GM19438 (cell line): ENCODE measurements around the gene JAZF1.
"Not testable (repeated sequence)": the region's sequence is repeated elsewhere in the genome, so short reads cannot be mapped to it uniquely, and the experiment has no call there.

Experiments used
- ATAC-seq: cut with Tn5 transposase; IDR thresholded peaks from one replicate; pipeline ENCODE4 v1.9.1; 2021; ENCODE audit warnings: low read depth; ENCODE audit not compliant: unreplicated experiment

JAZF1 gene

GRCh38 chr7:28018020-28018419 lies 162.6 kb downstream of the JAZF1 start:
- ATAC-seq: no peak

- ATAC-seq: no peak
Observed at GRCh38 chr7:28017372-28017771, 163.2 kb downstream of the JAZF1 start.

DNA sequence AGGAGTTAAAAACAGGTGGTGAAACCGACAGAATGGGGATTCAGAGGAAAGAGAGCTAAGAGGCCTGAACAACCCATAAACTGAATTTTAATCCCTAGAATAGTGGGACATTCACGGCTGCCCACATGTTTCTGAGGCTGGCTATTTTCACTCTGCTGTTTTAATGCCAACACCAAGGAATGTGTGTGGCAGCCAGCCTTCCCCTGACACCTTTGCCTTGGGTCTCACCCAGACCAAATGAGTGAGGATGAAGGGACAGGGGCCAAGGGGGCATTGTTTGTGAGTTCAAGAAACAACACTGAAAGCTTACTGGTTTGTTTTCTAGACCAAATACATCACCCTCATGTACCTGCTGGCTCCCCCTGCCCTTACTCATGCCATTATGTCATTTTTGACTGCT lies 164.3 kb downstream of the JAZF1 start:
- no peak for ATAC-seq

- no peak for ATAC-seq
Observed at GRCh38 chr7:28015169-28015568, 165.4 kb downstream of the JAZF1 start.

GRCh38 chr7:28014340-28014739 lies 166.3 kb downstream of the JAZF1 start:
- not testable (repeated sequence) for ATAC-seq

GRCh38 chr7:28013441-28013840 lies 167.2 kb downstream of the JAZF1 start:
- no peak for ATAC-seq

DNA sequence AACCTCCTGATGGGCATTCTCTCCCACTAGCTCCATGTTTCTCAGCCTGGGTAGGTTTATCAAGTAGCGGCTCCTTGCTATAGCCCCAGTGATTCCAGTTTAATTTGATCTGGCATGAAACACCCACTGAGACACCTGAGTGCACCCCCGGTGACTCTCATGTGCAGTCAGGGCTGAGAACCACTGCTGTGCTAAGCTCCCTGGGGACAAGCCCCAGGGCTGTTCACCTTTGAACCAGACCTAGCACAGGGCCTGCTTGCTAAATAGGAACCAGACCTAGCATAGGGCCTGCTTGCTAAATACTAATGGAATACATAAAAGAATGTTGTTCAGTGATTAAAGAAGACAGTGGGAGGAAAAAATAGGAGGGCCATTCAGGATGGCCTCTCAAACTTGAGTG lies 167.6 kb downstream of the JAZF1 start:
- no peak for ATAC-seq

DNA sequence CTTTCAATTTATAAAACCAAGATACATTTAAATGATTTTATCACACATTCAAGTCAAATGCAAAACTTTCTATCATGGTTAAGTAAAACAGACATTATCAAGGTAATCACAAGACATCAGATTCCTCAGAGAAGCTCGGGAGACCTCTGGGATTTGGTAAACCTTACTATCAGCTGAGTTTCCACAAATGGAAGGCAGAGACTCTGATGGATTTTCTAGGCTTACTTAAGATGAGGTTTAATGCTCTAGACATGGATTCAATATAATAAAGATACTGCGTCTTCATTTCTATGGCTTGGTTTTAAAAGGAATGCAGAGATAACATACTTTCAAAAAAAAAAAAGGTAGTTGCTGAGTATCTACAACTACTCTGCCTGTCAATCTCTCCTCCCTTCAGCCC lies 171.7 kb downstream of the JAZF1 start:
- ATAC-seq: no peak

- no peak for ATAC-seq
Observed at GRCh38 chr7:28008171-28008570, 172.4 kb downstream of the JAZF1 start.

GRCh38 chr7:28006491-28006890 lies 174.1 kb downstream of the JAZF1 start:
- ATAC-seq: no peak

DNA sequence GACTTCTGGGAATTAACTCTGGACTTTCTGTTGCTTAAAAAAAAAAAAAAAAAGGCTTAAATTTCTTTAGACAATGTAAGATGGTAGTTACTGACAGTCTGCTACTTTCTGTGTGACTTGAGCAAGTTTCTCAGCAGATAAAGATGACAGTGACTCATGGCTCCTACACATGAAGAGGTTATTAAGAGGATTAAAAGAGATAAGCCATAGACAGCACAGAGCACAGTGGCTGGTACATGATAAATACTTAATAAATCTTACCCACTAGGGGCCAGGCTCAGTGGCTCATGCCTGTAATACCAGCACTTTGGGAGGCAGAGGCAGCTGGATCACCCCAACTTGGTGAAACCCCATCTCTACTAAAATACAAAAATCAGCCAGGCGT lies 174.8 kb downstream of the JAZF1 start:
- no peak for ATAC-seq

GRCh38 chr7:28005075-28005846 lies 175.3 kb downstream of the JAZF1 start:
- ATAC-seq: no peak

DNA sequence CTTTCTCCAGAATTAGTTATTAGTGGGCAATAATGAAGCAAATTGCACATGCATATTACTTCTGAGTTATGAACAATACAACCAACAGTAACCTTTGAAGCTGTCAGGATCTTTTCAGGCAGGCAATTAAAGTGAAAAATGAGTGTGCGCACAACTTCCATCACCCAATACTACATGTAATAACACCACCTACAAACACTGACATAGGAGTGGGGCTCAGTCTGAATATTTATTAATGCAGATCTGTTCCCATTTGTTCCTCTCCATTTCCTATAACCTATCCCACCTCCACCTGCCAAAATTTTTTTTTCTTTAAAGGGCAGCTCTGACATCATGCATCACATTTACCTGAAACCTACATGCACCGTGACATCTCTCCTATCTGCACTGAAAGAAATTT lies 177.2 kb downstream of the JAZF1 start:
- ATAC-seq: no peak

DNA sequence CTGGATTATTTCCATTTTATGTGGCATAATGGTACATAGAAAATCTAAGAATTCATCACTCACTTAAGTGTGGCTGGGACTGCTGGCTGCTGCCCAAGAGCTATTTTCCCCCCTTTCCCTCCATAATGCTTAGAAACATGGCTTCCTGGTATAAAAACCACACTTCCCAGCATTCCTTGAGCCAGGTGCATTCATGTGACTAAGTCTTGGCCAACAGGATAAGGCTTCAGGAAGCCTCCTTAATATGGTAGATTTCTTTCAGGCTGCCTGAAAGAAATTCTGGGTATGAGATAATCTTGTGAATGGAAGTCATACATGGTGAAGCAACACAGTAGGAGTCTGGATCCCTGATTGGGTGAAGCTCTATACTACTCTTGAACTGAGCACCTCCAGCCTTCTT lies 178.0 kb downstream of the JAZF1 start:
- no peak for ATAC-seq

GRCh38 chr7:28001896-28002295 lies 178.7 kb downstream of the JAZF1 start:
- no peak for ATAC-seq

GRCh38 chr7:27999829-28000228 lies 180.8 kb downstream of the JAZF1 start:
- no peak for ATAC-seq

DNA sequence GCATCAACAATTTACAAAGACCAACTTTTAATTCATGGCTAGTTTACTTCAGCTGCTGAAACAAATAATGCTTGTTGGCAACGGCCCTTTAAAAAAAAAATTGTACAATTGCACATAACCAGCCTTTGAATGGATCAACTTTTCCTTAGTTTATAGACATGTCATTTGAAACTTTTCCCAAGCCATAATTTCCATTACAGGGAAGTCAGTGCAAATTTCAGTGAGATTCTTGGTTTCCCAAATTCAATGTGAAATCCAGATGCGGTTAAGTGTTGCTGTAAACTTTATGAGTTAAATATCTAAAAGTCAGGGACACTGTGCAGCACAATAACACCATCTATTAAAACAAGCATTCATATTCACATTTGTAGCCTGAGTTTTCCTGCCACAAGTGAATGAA lies 182.2 kb downstream of the JAZF1 start:
- ATAC-seq: no peak

GRCh38 chr7:27997188-27997707 lies 183.3 kb downstream of the JAZF1 start:
- no peak for ATAC-seq

DNA sequence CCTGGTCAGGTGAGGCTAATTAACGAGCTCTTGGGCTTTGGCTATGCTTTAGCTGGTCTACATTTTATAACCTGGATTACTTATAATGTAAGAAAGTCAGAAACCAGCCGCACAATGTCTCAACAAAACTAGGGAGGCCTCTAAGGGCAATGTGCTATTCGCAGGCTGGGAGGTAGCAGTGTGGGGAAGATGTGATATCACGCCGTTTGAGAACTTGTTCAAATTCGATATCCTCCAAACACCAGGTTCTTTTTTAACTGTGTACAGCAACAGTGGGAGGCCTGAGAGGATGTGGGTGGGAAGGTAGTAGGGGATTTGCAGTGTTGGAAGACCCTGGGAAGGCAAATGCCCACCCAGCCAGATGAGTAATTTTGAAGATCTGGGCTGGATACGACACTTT lies 184.5 kb downstream of the JAZF1 start:
- ATAC-seq: no peak

DNA sequence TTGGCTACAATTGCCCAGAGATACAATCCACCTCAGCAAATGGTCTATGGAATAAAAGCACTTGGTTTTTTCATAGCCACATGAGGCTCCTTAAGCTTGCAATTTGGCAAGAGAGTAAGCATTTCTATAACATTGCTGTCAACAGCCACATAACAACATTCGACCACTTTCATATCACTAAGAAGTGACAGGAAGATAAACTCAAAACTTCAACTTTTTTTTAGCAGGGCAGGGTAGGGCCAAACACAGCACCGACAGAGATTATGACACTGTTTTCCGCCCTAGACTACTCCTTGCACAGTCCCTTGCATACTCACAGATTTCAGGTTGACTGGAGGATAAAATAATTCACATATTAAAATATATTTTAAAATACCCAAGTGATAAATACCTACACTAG lies 185.4 kb downstream of the JAZF1 start:
- ATAC-seq: no peak

DNA sequence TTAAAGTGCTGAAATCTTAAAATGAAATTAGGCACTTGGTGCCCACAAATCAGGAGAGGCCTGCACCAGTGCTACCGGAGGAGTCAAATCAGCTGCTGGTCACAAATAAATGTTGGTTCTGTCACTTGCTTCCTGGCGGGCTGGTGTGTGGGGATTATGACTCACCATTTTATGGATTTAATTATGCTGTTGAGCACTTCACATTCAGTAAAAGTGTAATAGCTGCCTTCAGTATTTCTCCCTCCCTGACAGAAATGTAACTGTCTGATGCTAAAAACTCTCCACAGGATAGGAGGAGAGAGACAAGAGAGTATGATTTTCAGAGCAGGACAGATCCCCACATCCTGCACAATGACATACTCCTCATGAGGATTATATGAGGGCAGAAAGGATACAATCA lies 186.0 kb downstream of the JAZF1 start:
- no peak for ATAC-seq

DNA sequence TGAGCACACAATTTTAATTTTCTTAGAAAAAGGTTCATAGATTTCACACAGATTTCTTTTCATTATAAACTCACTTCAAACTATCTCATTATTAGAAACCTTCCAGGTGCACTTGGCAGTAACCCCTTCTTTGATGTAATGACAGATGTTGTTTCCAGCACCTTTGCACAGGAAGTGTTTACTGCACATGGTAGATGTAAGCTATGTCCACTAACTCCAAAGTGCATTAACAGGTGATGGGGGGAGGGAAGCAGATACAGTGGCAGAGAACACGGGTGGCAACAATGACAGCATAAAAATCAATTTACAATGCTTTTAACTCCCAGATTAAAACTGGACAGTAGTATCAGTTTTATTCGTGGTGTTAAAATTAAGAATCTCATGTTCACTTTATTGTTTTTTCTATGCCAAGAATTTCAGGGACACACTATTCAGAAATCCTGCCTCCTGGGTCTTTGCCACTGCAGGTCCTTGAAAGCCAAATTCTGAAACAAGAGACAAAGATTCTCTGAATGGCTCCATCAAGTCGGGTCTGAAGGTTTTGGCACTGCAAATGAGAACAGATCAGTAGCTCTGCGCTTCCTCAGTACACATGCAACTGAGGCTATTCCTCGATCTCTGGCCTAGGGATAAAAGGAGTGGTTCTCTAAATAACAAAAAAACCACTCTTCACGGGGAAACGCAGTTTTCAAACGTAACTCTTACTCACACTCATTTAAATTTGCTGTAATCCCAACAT lies 187.7 kb downstream of the JAZF1 start:
- ATAC-seq: no peak
